Neural progenitor cell (in vitro differentiated cells): ENCODE measurements around the gene UBE2Q1. TPM values are rescaled to one million over a fixed set of nuclear protein-coding genes. Genes with fewer than 3 reads are reported as not detected.

Experiments
- DNase-seq: peaks from one replicate; pipeline ENCODE4 v3.0.0-alpha.2; 2016; ENCODE audit warnings: low spot score
- H2AFZ ChIP-seq: fragments of 200-600 bp; sonication (generic); replicated peaks from 2 replicates; pipeline ENCODE4 v1.6.1; 2016; ENCODE audit warnings: antibody characterized with exemption
- H3F3A ChIP-seq: fragments of 200-600 bp; sonication (generic); 2 replicates; pipeline ENCODE4 v1.6.1; 2016; ENCODE audit warnings: antibody characterized with exemption, low read depth
- H3K27ac ChIP-seq: fragments of 200-600 bp; sonication (generic); 2 replicates; pipeline ENCODE4 v1.5.1; 2016; ENCODE audit warnings: mild to moderate bottlenecking
- H3K27me3 ChIP-seq: fragments of 200-600 bp; sonication (generic); 2 replicates; pipeline ENCODE4 v1.6.1; 2016; ENCODE audit warnings: mild to moderate bottlenecking, moderate library complexity
- H3K36me3 ChIP-seq: fragments of 200-600 bp; sonication (generic); 2 replicates; pipeline ENCODE4 v1.5.1; 2016
- H3K4me1 ChIP-seq: fragments of 200-600 bp; sonication (generic); 2 replicates; pipeline ENCODE4 v1.6.1; 2016; ENCODE audit warnings: mixed run types
- H3K4me2 ChIP-seq: fragments of 200-600 bp; sonication (generic); 2 replicates; pipeline ENCODE4 v1.6.1; 2016
- H3K4me3 ChIP-seq: fragments of 200-600 bp; sonication (generic); 2 replicates; pipeline ENCODE4 v1.5.1; 2016
- H3K79me2 ChIP-seq: fragments of 200-600 bp; sonication (generic); 2 replicates; pipeline ENCODE4 v1.6.1; 2016; ENCODE audit warnings: low read depth
- H3K9ac ChIP-seq: fragments of 200-600 bp; sonication (generic); 2 replicates; pipeline ENCODE4 v1.6.1; 2016
- H3K9me3 ChIP-seq: fragments of 200-600 bp; sonication (generic); 2 replicates; pipeline ENCODE4 v1.5.1; 2016; ENCODE audit warnings: low read depth
- H4K20me1 ChIP-seq: fragments of 200-600 bp; sonication (generic); 2 replicates; pipeline ENCODE4 v1.6.1; 2016; ENCODE audit warnings: low read depth
- H3K27ac Mint-ChIP-seq: 3 replicates; pipeline ENCODE4 v1.8.0; 2021; ENCODE audit warnings: mixed read lengths
- H3K27me3 Mint-ChIP-seq: 2 replicates; pipeline ENCODE4 v1.8.0; 2022; ENCODE audit warnings: low read depth, mild to moderate bottlenecking, inconsistent platforms, moderate library complexity, mixed read lengths; ENCODE audit not compliant: insufficient read depth
- H3K36me3 Mint-ChIP-seq: 3 replicates; pipeline ENCODE4 v1.8.0; 2021; ENCODE audit warnings: mixed read lengths
- H3K4me1 Mint-ChIP-seq: 3 replicates; pipeline ENCODE4 v1.8.0; 2021; ENCODE audit warnings: mixed read lengths
- H3K4me3 Mint-ChIP-seq: 3 replicates; pipeline ENCODE4 v1.8.0; 2021; ENCODE audit warnings: mild to moderate bottlenecking, moderate library complexity, mixed read lengths
- H3K9me3 Mint-ChIP-seq: 3 replicates; pipeline ENCODE4 v1.8.0; 2020; ENCODE audit warnings: mixed read lengths
- CTCF ChIP-seq: fragments of 200-600 bp; sonication (generic); IDR thresholded peaks from 2 replicates; pipeline ENCODE4 v1.5.1; 2017; ENCODE audit warnings: antibody characterized with exemption, mild to moderate bottlenecking
- EZH2 ChIP-seq: fragments of 200-600 bp; sonication (generic); IDR thresholded peaks from 2 replicates; pipeline ENCODE4 v1.6.1; 2017; ENCODE audit warnings: antibody characterized with exemption, mild to moderate bottlenecking, moderate library complexity
- EZH2phosphoT487 ChIP-seq: fragments of 200-600 bp; sonication (generic); IDR thresholded peaks from 2 replicates; pipeline ENCODE4 v1.6.1; 2017; ENCODE audit warnings: antibody characterized with exemption
- total RNA-seq: library from RNA; depleted of rRNA; stranded (reverse); fragments of >200 nt; gene quantifications from 2 replicates; pipeline ENCODE4 v1.2.3, GENCODE V29; 2015; ENCODE audit warnings: low replicate concordance

The UBE2Q1 gene
- total RNA-seq, 1 donor from 2014 or later: 96.2 TPM

GRCh38 chr1:154553056-154554030, 5.1 kb downstream of the UBE2Q1 start:
- Histone ChIP-seq H3K9ac (no peak overlapping the region), H2AFZ (no peak overlapping the region), H3K27me3 (no peaks in the 10 kb centered on the region), H3F3A (no peaks in the 10 kb centered on the region), H3K9me3 (no peaks in the 10 kb centered on the region), H3K79me2 (peaks cover 33% of the 10 kb centered on the region), H4K20me1 (peaks cover 43% of the 10 kb centered on the region), H3K4me1 (peaks cover 14% of the 10 kb centered on the region), H3K27ac (no peak overlapping the region), H3K4me2 (no peak overlapping the region), H3K4me3 (no peak overlapping the region), H3K36me3 (peaks cover 16% of the 10 kb centered on the region)
- H3K27ac Mint-ChIP-seq: no peak overlapping the region
- peaks cover 21% of the 10 kb centered on the region for H3K4me1 Mint-ChIP-seq
- no peaks in the 10 kb centered on the region for H3K27me3 Mint-ChIP-seq
- no peak overlapping the region for H3K4me3 Mint-ChIP-seq
- peaks cover 38% of the 10 kb centered on the region for H3K36me3 Mint-ChIP-seq
- TF ChIP-seq EZH2phosphoT487: no peak
- no peak for TF ChIP-seq EZH2
- no peak for TF ChIP-seq CTCF
- no peaks in the 10 kb centered on the region for H3K9me3 Mint-ChIP-seq
- DNase-seq: no peak

GRCh38 chr1:154552036-154552435, 6.4 kb downstream of the UBE2Q1 start:
- H3K27ac Mint-ChIP-seq: no peak overlapping the region

GRCh38 chr1:154551474-154551873, 7.0 kb downstream of the UBE2Q1 start:
- peaks cover 9% of the 10 kb centered on the region for H3K4me1 Mint-ChIP-seq
- peaks cover 38% of the 10 kb centered on the region for H3K36me3 Mint-ChIP-seq

More at GRCh38 chr1:154552036-154552435, 6.4 kb downstream of the UBE2Q1 start:
- H3K9ac ChIP-seq: no peak overlapping the region
- peaks cover 43% of the 10 kb centered on the region for H4K20me1 ChIP-seq
- peaks cover 22% of the 10 kb centered on the region for H3K79me2 ChIP-seq
- no peak overlapping the region for H3K4me3 ChIP-seq
- peaks cover 10% of the 10 kb centered on the region for H3K4me1 ChIP-seq
- no peaks in the 10 kb centered on the region for H3K9me3 ChIP-seq
- H3K36me3 Mint-ChIP-seq: peaks cover 38% of the 10 kb centered on the region
- DNase-seq: no peak
- TF ChIP-seq CTCF: no peak
- no peak for TF ChIP-seq EZH2phosphoT487
- no peak for TF ChIP-seq EZH2
- no peak overlapping the region for H3K4me3 Mint-ChIP-seq
- H3K27me3 Mint-ChIP-seq: peaks cover 2% of the 10 kb centered on the region
- H3K27me3 ChIP-seq: no peaks in the 10 kb centered on the region
- peaks cover 8% of the 10 kb centered on the region for H3F3A ChIP-seq
- no peak overlapping the region for H3K4me2 ChIP-seq
- H3K36me3 ChIP-seq: peaks cover 16% of the 10 kb centered on the region
- no peak overlapping the region for H3K27ac ChIP-seq
- no peak overlapping the region for H2AFZ ChIP-seq
- peaks cover 14% of the 10 kb centered on the region for H3K4me1 Mint-ChIP-seq
- no peaks in the 10 kb centered on the region for H3K9me3 Mint-ChIP-seq

More at GRCh38 chr1:154551474-154551873, 7.0 kb downstream of the UBE2Q1 start:
- Histone ChIP-seq H3K4me1 (peaks cover 6% of the 10 kb centered on the region), H3F3A (peaks cover 14% of the 10 kb centered on the region), H3K79me2 (peaks cover 16% of the 10 kb centered on the region), H3K9ac (no peak overlapping the region), H3K9me3 (no peaks in the 10 kb centered on the region), H4K20me1 (peaks cover 37% of the 10 kb centered on the region), H3K27me3 (no peaks in the 10 kb centered on the region), H2AFZ (no peak overlapping the region), H3K36me3 (peaks cover 16% of the 10 kb centered on the region), H3K4me2 (no peak overlapping the region), H3K4me3 (no peak overlapping the region), H3K27ac (no peak overlapping the region)
- H3K27ac Mint-ChIP-seq: no peak overlapping the region
- no peak for DNase-seq
- H3K27me3 Mint-ChIP-seq: peaks cover 2% of the 10 kb centered on the region
- TF ChIP-seq EZH2phosphoT487 (no peak), CTCF (no peak), EZH2 (no peak)
- no peak overlapping the region for H3K4me3 Mint-ChIP-seq
- no peaks in the 10 kb centered on the region for H3K9me3 Mint-ChIP-seq
